Measurements from ENCODE around the gene SCP2. TPM values are rescaled to one million over a fixed set of nuclear protein-coding genes. Genes with fewer than 3 reads are reported as not detected.

SCP2 gene
- total RNA-seq, 4 donors from 2014 or later: 114 to 311 (median 223) TPM

- intact Hi-C loops (cut with DNase I; ENCODE audit: low total_unique reads): loop anchor here (10.0 kb wide), 1 partner anchor 266 kb away; no protein-coding TSS in a partner anchor
- Histone ChIP-seq H3K9me3 (no peaks in the 10 kb centered on the region), H3K36me3 (no peaks in the 10 kb centered on the region), H3K27ac (no peak overlapping the region), H3K27me3 (no peaks in the 10 kb centered on the region), H3K4me3 (no peak overlapping the region), H3K4me1 (peaks cover 0 to 16% (median 4%) of the 10 kb centered on the region in 4 donors)
- DNase-seq: no peak
- TF ChIP-seq CTCF (IDR thresholded peaks at IDR 0.05) (no peak), POLR2AphosphoS5 (IDR thresholded peaks at IDR 0.05) (no peak), POLR2A (IDR thresholded peaks at IDR 0.05) (no peak), EP300 (IDR thresholded peaks at IDR 0.05; ENCODE audit: low read depth) (no peak)
- in situ Hi-C loops (cut with MboI; ENCODE audit: low pct_ligation_motif_present in 1 of 4, low pct_unique_long_range_greater_than_20kb in 1 of 4, low sequenced_read_pairs in 3 of 4): loop anchor here in 1 of 4 donors (25.0 kb wide), 1 partner anchor 268 kb away; the partner anchor contains the start of gene CPT2
- 92 to 100% methylated on average over 1 to 7 of the region's 7 CpGs for WGBS, 2 donors (ENCODE audit: low coverage in 1 of 2)
These were observed 7.9 kb upstream of the SCP2 start for GRCh38 chr1:52919051-52919722.

DNA sequence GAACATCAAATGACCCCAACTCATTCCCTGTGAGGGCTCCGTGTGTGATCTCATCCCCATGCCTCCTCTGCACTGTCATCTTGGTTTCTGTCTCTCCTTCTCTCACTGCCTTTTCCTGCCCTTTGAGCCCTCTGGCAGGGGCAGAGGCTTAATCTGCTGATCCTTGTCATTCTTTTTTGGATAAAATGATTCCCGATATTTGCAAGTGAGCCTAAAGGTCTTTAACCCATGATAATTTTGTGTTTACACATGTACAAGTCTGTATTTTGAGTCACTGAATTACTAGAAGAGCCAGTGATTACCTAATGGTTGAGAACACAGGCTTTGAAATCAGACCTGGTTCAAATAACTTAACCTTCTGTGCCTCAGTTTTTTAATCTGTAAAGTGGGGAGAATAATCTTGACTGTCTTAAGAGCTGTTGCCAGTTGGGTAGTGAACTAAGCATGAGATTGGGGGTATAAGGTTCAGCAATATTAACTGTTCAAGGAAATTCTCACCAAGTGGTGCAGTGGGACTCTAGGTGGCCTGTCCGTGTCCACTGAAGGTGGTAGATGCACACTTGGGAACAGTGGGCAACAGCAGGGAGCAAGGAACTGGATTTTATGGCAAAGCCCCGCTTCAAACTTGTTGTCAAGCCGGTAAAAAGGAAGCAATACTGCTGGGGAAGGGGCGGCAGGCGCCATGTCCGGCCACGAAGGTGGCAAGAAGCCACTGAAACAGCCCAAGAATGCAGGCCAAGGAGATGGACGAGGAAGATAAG is 7.2 kb upstream of the SCP2 start:
- H3K4me1 ChIP-seq: peaks cover 0 to 16% (median 4%) of the 10 kb centered on the region in 4 donors
- intact Hi-C loops (cut with DNase I; ENCODE audit: low total_unique reads): loop anchor here (10.0 kb wide), 1 partner anchor 265 kb away; no protein-coding TSS in a partner anchor
- WGBS, 2 donors (ENCODE audit: low coverage in 1 of 2): 93 to 94% methylated on average over 3 to 10 of the region's 10 CpGs
- H3K9me3 ChIP-seq: no peaks in the 10 kb centered on the region
- H3K36me3 ChIP-seq: no peaks in the 10 kb centered on the region
- no peak for TF ChIP-seq POLR2AphosphoS5 (IDR thresholded peaks at IDR 0.05)
- no peak for TF ChIP-seq EP300 (IDR thresholded peaks at IDR 0.05; ENCODE audit: low read depth)
- no peak for TF ChIP-seq CTCF (IDR thresholded peaks at IDR 0.05)
- TF ChIP-seq POLR2A (IDR thresholded peaks at IDR 0.05): no peak
- peak overlapping the region in 3 of 4 donors; percentile 77 to 88 (median 87) for H3K27ac ChIP-seq
- DNase-seq: no peak
- in situ Hi-C loops (cut with MboI; ENCODE audit: low pct_ligation_motif_present in 1 of 4, low pct_unique_long_range_greater_than_20kb in 1 of 4, low sequenced_read_pairs in 3 of 4): loop anchor here in 1 of 4 donors (25.0 kb wide), 1 partner anchor 267 kb away; the partner anchor contains the start of gene CPT2
- H3K4me3 ChIP-seq: no peak overlapping the region
- H3K27me3 ChIP-seq: no peaks in the 10 kb centered on the region

GRCh38 chr1:52920791-52921291 is 6.2 kb upstream of the SCP2 start:
- H3K4me3 ChIP-seq: peak overlapping the region; percentile 43 to 69 (median 60)
- peak; percentile 35 for DNase-seq
- in situ Hi-C loops (cut with MboI; ENCODE audit: low pct_ligation_motif_present in 1 of 4, low pct_unique_long_range_greater_than_20kb in 1 of 4, low sequenced_read_pairs in 3 of 4): loop anchor here in 1 of 4 donors (25.0 kb wide), 1 partner anchor 266 kb away; the partner anchor contains the start of gene CPT2
- H3K27me3 ChIP-seq: no peaks in the 10 kb centered on the region
- H3K9me3 ChIP-seq: no peaks in the 10 kb centered on the region
- peak overlapping the region; percentile 74 to 88 (median 82) for H3K27ac ChIP-seq
- intact Hi-C loops (cut with DNase I; ENCODE audit: low total_unique reads): no loop called here
- H3K4me1 ChIP-seq: peaks cover 0 to 22% (median 4%) of the 10 kb centered on the region in 4 donors
- 27 to 47% methylated on average over 6 to 34 of the region's 35 CpGs for WGBS, 2 donors (ENCODE audit: low coverage in 1 of 2)
- TF ChIP-seq POLR2A (IDR thresholded peaks at IDR 0.05) (no peak), CTCF (IDR thresholded peaks at IDR 0.05) (no peak), EP300 (IDR thresholded peaks at IDR 0.05; ENCODE audit: low read depth) (no peak), POLR2AphosphoS5 (IDR thresholded peaks at IDR 0.05) (no peak)
- H3K36me3 ChIP-seq: no peaks in the 10 kb centered on the region

DNA sequence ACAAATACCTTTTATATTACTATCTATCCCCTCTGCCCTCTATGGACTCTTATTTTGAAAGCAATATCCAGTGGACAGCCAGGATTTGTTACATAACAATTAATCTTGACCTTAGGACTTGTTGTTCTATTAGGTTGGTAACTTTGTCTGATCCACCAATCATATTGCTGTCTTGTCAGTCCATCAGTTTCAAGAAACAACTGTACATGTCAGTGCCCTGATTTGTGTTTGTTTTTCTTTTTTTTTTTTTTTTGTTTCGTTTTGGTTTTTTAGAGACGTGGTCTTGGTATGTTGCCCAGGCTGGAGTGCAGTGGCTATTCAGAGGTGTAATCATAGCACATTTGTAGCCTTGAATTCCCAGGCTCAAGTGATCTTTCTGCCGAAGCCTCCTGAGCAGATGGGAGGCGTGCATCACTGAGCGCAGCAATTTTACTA is 1.5 kb upstream of the SCP2 start:
- TF ChIP-seq POLR2AphosphoS5 (IDR thresholded peaks at IDR 0.05) (no peak), EP300 (IDR thresholded peaks at IDR 0.05; ENCODE audit: low read depth) (no peak), CTCF (IDR thresholded peaks at IDR 0.05) (no peak)
- H3K9me3 ChIP-seq: no peaks in the 10 kb centered on the region
- 20 to 51% methylated on average over 1 to 5 of the region's 5 CpGs for WGBS, 2 donors (ENCODE audit: low coverage in 1 of 2)
- in situ Hi-C loops (cut with MboI; ENCODE audit: low pct_ligation_motif_present in 1 of 4, low pct_unique_long_range_greater_than_20kb in 1 of 4, low sequenced_read_pairs in 3 of 4): loop anchor here in 1 of 4 donors (25.0 kb wide), 1 partner anchor 262 kb away; the partner anchor contains the start of gene CPT2
- DNase-seq: no peak
- no peak overlapping the region for H3K27ac ChIP-seq
- no peak overlapping the region for H3K4me3 ChIP-seq
- peaks cover 5 to 36% (median 17%) of the 10 kb centered on the region in 4 donors for H3K4me1 ChIP-seq
- H3K36me3 ChIP-seq: no peaks in the 10 kb centered on the region
- no peaks in the 10 kb centered on the region for H3K27me3 ChIP-seq
- intact Hi-C loops (cut with DNase I; ENCODE audit: low total_unique reads): no loop called here
